Measurements from ENCODE around the gene RIGI.

DNA sequence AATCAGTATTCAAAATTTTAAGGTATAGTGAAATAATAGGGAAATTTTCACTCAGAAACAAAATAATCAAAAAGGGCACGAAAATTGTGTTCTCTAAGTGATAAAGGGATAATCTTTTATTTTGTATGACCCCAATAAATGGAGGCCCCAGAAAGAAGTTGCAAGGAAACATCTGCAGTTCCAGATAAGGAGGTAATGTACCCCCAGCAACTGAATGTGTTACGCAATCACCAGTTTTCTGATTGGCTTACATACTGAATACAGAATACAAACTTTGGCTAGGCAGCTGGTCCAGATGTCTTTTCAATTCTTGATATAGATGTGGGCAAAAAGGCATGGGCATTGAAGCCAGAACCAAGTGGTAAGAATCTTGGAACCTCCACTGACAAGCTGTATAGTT lies 28.1 kb upstream of the RIGI start:
- TF ChIP-seq, protein P1, sequence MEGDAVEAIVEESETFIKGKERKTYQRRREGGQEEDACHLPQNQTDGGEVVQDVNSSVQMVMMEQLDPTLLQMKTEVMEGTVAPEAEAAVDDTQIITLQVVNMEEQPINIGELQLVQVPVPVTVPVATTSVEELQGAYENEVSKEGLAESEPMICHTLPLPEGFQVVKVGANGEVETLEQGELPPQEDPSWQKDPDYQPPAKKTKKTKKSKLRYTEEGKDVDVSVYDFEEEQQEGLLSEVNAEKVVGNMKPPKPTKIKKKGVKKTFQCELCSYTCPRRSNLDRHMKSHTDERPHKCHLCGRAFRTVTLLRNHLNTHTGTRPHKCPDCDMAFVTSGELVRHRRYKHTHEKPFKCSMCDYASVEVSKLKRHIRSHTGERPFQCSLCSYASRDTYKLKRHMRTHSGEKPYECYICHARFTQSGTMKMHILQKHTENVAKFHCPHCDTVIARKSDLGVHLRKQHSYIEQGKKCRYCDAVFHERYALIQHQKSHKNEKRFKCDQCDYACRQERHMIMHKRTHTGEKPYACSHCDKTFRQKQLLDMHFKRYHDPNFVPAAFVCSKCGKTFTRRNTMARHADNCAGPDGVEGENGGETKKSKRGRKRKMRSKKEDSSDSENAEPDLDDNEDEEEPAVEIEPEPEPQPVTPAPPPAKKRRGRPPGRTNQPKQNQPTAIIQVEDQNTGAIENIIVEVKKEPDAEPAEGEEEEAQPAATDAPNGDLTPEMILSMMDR (conservative IDR thresholded peaks at IDR 0.05) = no peak
- no peak for TF ChIP-seq EZH2 (IDR thresholded peaks at IDR 0.05; ENCODE audit: low read depth)
